ENCODE data around the gene CTDP1. TPM values are rescaled to one million over a fixed set of nuclear protein-coding genes. Genes with fewer than 3 reads are reported as not detected.

CTDP1 gene
- total RNA-seq, 1 donor from 2014 or later: 9.4 TPM

GRCh38 chr18:79784071-79784913 lies 104.7 kb downstream of the CTDP1 start:
- peaks cover 0 to 4% (median 0%) of the 10 kb centered on the region in 3 donors for H3K9me3 ChIP-seq (ENCODE audit: control insufficient read depth in 3 of 3, low read length in 3 of 3)
- H3K4me1 ChIP-seq (ENCODE audit: control insufficient read depth in 3 of 3, insufficient read depth in 3 of 3, low read length in 3 of 3): peaks cover 0 to 6% (median 3%) of the 10 kb centered on the region in 3 donors
- H3K36me3 ChIP-seq (ENCODE audit: control insufficient read depth in 3 of 3, insufficient read depth in 3 of 3, low read length in 3 of 3): no peaks in the 10 kb centered on the region
- no peak overlapping the region for H3K9ac ChIP-seq (ENCODE audit: low read depth in 1 of 3, low read length in 3 of 3)
- no peak overlapping the region for H3K27ac ChIP-seq (ENCODE audit: low read depth, low read length)
- no peak overlapping the region for H3K4me3 ChIP-seq (ENCODE audit: low read length in 3 of 3)
- peaks cover 54 to 72% (median 57%) of the 10 kb centered on the region in 3 donors for H3K27me3 ChIP-seq (ENCODE audit: control insufficient read depth in 3 of 3, insufficient read depth in 3 of 3, low read length in 3 of 3)

DNA sequence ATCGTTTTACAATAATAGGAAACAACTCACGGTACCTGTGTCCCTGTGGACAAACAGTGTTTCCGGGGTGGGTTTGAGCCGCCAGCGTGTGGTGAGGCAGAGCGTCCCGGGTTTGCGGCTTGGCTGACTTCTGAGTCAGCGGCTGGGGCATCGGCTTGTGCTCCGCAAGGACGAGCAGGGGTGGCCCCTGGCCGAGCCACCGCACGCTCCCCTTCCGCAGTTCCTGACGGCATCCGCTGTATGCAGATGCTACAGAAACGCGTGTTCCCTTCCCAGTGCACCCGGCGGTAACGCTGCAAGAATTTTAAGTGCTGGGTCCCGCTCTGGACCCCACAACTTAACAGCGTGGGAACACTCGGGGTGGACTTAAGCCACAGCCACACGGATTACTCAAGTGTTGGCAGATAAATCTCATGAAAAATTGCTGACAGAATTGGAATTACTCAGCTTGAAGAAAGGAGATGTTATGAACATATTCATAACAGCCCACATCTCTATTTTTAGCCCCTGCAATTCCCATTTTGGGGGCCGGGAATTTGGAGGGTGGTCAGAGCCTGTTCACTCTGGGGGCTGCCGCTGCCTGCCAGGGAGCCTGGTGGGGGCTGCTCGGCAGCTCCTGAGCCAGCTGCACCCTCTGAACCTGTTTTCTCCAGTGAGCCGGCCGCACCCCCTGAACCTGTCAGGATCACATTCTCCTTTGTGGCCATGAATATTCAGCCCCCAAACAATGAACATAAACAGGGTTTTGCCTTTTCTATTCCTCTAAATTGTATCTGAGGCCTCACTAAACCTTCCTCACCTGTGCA lies 105.6 kb downstream of the CTDP1 start:
- Histone ChIP-seq H3K4me3 (ENCODE audit: low read length in 3 of 3) (no peak overlapping the region), H3K36me3 (ENCODE audit: control insufficient read depth in 3 of 3, insufficient read depth in 3 of 3, low read length in 3 of 3) (no peaks in the 10 kb centered on the region), H3K27me3 (ENCODE audit: control insufficient read depth in 3 of 3, insufficient read depth in 3 of 3, low read length in 3 of 3) (peaks cover 62 to 76% (median 63%) of the 10 kb centered on the region in 3 donors), H3K4me1 (ENCODE audit: control insufficient read depth in 3 of 3, insufficient read depth in 3 of 3, low read length in 3 of 3) (peaks cover 0 to 6% (median 3%) of the 10 kb centered on the region in 3 donors), H3K27ac (ENCODE audit: low read depth, low read length) (no peak overlapping the region), H3K9ac (ENCODE audit: low read depth in 1 of 3, low read length in 3 of 3) (no peak overlapping the region), H3K9me3 (ENCODE audit: control insufficient read depth in 3 of 3, low read length in 3 of 3) (peaks cover 0 to 4% (median 0%) of the 10 kb centered on the region in 3 donors)

DNA sequence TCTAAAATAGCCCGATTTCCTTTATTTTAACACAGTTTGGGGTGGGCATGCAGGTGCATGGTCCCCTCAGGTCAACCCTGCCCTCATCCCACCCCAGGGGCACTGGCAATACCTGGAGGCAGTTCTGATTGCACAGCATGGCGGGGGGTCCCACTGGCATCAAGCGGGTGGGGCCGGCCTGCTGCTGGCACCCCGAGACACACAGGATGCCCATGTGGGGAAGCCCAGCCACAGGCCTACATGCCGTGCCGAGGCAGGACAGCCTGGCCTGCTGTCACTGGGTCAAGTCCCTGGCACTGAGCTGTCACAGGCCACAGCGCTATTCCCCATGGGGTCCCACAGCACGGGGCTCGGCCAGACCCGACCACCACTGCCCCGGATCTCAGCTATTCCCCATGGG lies 106.2 kb downstream of the CTDP1 start:
- H3K9me3 ChIP-seq (ENCODE audit: control insufficient read depth in 3 of 3, low read length in 3 of 3): peaks cover 0 to 4% (median 0%) of the 10 kb centered on the region in 3 donors
- peaks cover 64 to 83% (median 68%) of the 10 kb centered on the region in 3 donors for H3K27me3 ChIP-seq (ENCODE audit: control insufficient read depth in 3 of 3, insufficient read depth in 3 of 3, low read length in 3 of 3)
- no peak overlapping the region for H3K27ac ChIP-seq (ENCODE audit: low read depth, low read length)
- H3K4me3 ChIP-seq (ENCODE audit: low read length in 3 of 3): no peak overlapping the region
- H3K4me1 ChIP-seq (ENCODE audit: control insufficient read depth in 3 of 3, insufficient read depth in 3 of 3, low read length in 3 of 3): peaks cover 0 to 9% (median 3%) of the 10 kb centered on the region in 3 donors
- no peaks in the 10 kb centered on the region for H3K36me3 ChIP-seq (ENCODE audit: control insufficient read depth in 3 of 3, insufficient read depth in 3 of 3, low read length in 3 of 3)
- H3K9ac ChIP-seq (ENCODE audit: low read depth in 1 of 3, low read length in 3 of 3): no peak overlapping the region

DNA sequence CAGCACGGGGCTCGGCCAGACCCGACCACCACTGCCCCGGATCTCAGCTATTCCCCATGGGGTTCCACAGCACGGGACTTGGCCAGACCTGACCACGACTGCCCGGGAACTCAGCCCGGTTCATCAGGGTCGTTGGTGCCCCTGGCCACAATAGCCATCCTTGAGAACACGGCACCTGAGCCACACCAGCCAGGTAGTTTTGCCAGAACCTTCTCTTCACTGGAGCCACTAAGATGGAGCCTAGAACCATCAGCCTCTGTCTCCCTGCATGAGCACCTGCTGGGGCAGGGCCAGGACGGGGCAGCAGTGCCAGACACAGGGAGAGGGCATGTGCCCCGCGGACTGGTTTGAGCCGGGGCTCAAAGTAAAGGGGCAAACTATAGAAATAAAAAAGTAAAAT lies 106.7 kb downstream of the CTDP1 start:
- Histone ChIP-seq H3K4me1 (ENCODE audit: control insufficient read depth in 3 of 3, insufficient read depth in 3 of 3, low read length in 3 of 3) (peaks cover 0 to 9% (median 3%) of the 10 kb centered on the region in 3 donors), H3K9me3 (ENCODE audit: control insufficient read depth in 3 of 3, low read length in 3 of 3) (peaks cover 0 to 4% (median 0%) of the 10 kb centered on the region in 3 donors), H3K4me3 (ENCODE audit: low read length in 3 of 3) (no peak overlapping the region), H3K9ac (ENCODE audit: low read depth in 1 of 3, low read length in 3 of 3) (no peak overlapping the region), H3K27ac (ENCODE audit: low read depth, low read length) (no peak overlapping the region), H3K27me3 (ENCODE audit: control insufficient read depth in 3 of 3, insufficient read depth in 3 of 3, low read length in 3 of 3) (peaks cover 66 to 86% (median 73%) of the 10 kb centered on the region in 3 donors), H3K36me3 (ENCODE audit: control insufficient read depth in 3 of 3, insufficient read depth in 3 of 3, low read length in 3 of 3) (no peaks in the 10 kb centered on the region)

- no peak overlapping the region for H3K9ac ChIP-seq (ENCODE audit: low read depth in 1 of 3, low read length in 3 of 3)
- peaks cover 70 to 87% (median 80%) of the 10 kb centered on the region in 3 donors for H3K27me3 ChIP-seq (ENCODE audit: control insufficient read depth in 3 of 3, insufficient read depth in 3 of 3, low read length in 3 of 3)
- H3K27ac ChIP-seq (ENCODE audit: low read depth, low read length): no peak overlapping the region
- H3K9me3 ChIP-seq (ENCODE audit: control insufficient read depth in 3 of 3, low read length in 3 of 3): peaks cover 0 to 4% (median 0%) of the 10 kb centered on the region in 3 donors
- no peak overlapping the region for H3K4me3 ChIP-seq (ENCODE audit: low read length in 3 of 3)
- H3K4me1 ChIP-seq (ENCODE audit: control insufficient read depth in 3 of 3, insufficient read depth in 3 of 3, low read length in 3 of 3): peaks cover 0 to 9% (median 8%) of the 10 kb centered on the region in 3 donors
- H3K36me3 ChIP-seq (ENCODE audit: control insufficient read depth in 3 of 3, insufficient read depth in 3 of 3, low read length in 3 of 3): no peaks in the 10 kb centered on the region
Observed at GRCh38 chr18:79786786-79787526, 107.4 kb downstream of the CTDP1 start.

DNA sequence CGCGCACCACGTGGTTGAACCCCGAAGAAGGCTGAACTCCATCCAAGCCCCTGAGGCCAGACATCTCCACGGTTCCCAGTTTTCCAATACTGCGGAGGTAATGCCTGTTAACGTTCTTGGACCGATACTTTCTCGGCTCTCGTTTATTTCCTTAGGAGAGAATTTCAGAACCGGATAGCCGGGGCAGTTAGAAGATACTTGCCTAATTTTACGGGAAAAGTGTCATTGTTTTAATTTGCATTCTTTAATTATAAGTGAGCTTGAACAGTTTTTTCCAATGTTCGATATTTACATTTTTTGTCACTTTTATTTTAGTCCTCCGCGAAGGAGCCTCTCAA lies 107.9 kb downstream of the CTDP1 start:
- no peak overlapping the region for H3K4me3 ChIP-seq (ENCODE audit: low read length in 3 of 3)
- peaks cover 0 to 14% (median 12%) of the 10 kb centered on the region in 3 donors for H3K4me1 ChIP-seq (ENCODE audit: control insufficient read depth in 3 of 3, insufficient read depth in 3 of 3, low read length in 3 of 3)
- H3K27me3 ChIP-seq (ENCODE audit: control insufficient read depth in 3 of 3, insufficient read depth in 3 of 3, low read length in 3 of 3): peaks cover 73 to 87% (median 84%) of the 10 kb centered on the region in 3 donors
- no peak overlapping the region for H3K27ac ChIP-seq (ENCODE audit: low read depth, low read length)
- no peak overlapping the region for H3K9ac ChIP-seq (ENCODE audit: low read depth in 1 of 3, low read length in 3 of 3)
- peaks cover 0 to 4% (median 0%) of the 10 kb centered on the region in 3 donors for H3K9me3 ChIP-seq (ENCODE audit: control insufficient read depth in 3 of 3, low read length in 3 of 3)
- H3K36me3 ChIP-seq (ENCODE audit: control insufficient read depth in 3 of 3, insufficient read depth in 3 of 3, low read length in 3 of 3): no peaks in the 10 kb centered on the region

GRCh38 chr18:79787865-79788733 lies 108.5 kb downstream of the CTDP1 start:
- no peak overlapping the region for H3K9ac ChIP-seq (ENCODE audit: low read depth in 1 of 3, low read length in 3 of 3)
- no peaks in the 10 kb centered on the region for H3K36me3 ChIP-seq (ENCODE audit: control insufficient read depth in 3 of 3, insufficient read depth in 3 of 3, low read length in 3 of 3)
- peaks cover 0 to 4% (median 0%) of the 10 kb centered on the region in 3 donors for H3K9me3 ChIP-seq (ENCODE audit: control insufficient read depth in 3 of 3, low read length in 3 of 3)
- H3K4me3 ChIP-seq (ENCODE audit: low read length in 3 of 3): no peak overlapping the region
- no peak overlapping the region for H3K27ac ChIP-seq (ENCODE audit: low read depth, low read length)
- peaks cover 75 to 84% (median 83%) of the 10 kb centered on the region in 3 donors for H3K27me3 ChIP-seq (ENCODE audit: control insufficient read depth in 3 of 3, insufficient read depth in 3 of 3, low read length in 3 of 3)
- peaks cover 0 to 14% (median 12%) of the 10 kb centered on the region in 3 donors for H3K4me1 ChIP-seq (ENCODE audit: control insufficient read depth in 3 of 3, insufficient read depth in 3 of 3, low read length in 3 of 3)

GRCh38 chr18:79788734-79789085 lies 109.1 kb downstream of the CTDP1 start:
- Histone ChIP-seq H3K36me3 (ENCODE audit: control insufficient read depth in 3 of 3, insufficient read depth in 3 of 3, low read length in 3 of 3) (no peaks in the 10 kb centered on the region), H3K9me3 (ENCODE audit: control insufficient read depth in 3 of 3, low read length in 3 of 3) (peaks cover 0 to 4% (median 0%) of the 10 kb centered on the region in 3 donors), H3K4me3 (ENCODE audit: low read length in 3 of 3) (no peak overlapping the region), H3K27me3 (ENCODE audit: control insufficient read depth in 3 of 3, insufficient read depth in 3 of 3, low read length in 3 of 3) (peaks cover 74 to 81% (median 81%) of the 10 kb centered on the region in 3 donors), H3K4me1 (ENCODE audit: control insufficient read depth in 3 of 3, insufficient read depth in 3 of 3, low read length in 3 of 3) (peaks cover 0 to 14% (median 12%) of the 10 kb centered on the region in 3 donors), H3K27ac (ENCODE audit: low read depth, low read length) (no peak overlapping the region), H3K9ac (ENCODE audit: low read depth in 1 of 3, low read length in 3 of 3) (no peak overlapping the region)
